Upper lobe of left lung (tissue), 4 donors: Measurements from ENCODE around the gene YJEFN3.

Experiments used
- EP300 ChIP-seq, 4 donors: sonication (generic); formaldehyde crosslinking; IDR thresholded peaks; one replicate each; pipeline ENCODE4 v1.5.1; 2017; ENCODE audit warnings: antibody characterized with exemption in 4 of 4, control low read depth in 2 of 4
- POLR2A ChIP-seq, 4 donors: fragments of 450-650 bp; IDR thresholded peaks; one replicate each; pipeline ENCODE4 v1.5.1; 2016 to 2017; ENCODE audit warnings: antibody characterized with exemption in 4 of 4, mild to moderate bottlenecking in 2 of 4
- POLR2AphosphoS5 ChIP-seq, 2 donors: sonication (generic); formaldehyde crosslinking; IDR thresholded peaks; one replicate each; pipeline ENCODE4 v1.5.1; 2017; ENCODE audit warnings: antibody characterized with exemption in 2 of 2
- TF ChIP-seq, protein P1 (sequence below), 6 experiments: fragments of 450-650 bp in 4 of 6; fragments of 200-600 bp in 2 of 6; sonication (generic) in 2 of 6; IDR thresholded peaks; one replicate each; pipeline ENCODE4 v1.5.1; 2016 to 2019; ENCODE audit warnings: antibody characterized with exemption in 6 of 6

DNA sequence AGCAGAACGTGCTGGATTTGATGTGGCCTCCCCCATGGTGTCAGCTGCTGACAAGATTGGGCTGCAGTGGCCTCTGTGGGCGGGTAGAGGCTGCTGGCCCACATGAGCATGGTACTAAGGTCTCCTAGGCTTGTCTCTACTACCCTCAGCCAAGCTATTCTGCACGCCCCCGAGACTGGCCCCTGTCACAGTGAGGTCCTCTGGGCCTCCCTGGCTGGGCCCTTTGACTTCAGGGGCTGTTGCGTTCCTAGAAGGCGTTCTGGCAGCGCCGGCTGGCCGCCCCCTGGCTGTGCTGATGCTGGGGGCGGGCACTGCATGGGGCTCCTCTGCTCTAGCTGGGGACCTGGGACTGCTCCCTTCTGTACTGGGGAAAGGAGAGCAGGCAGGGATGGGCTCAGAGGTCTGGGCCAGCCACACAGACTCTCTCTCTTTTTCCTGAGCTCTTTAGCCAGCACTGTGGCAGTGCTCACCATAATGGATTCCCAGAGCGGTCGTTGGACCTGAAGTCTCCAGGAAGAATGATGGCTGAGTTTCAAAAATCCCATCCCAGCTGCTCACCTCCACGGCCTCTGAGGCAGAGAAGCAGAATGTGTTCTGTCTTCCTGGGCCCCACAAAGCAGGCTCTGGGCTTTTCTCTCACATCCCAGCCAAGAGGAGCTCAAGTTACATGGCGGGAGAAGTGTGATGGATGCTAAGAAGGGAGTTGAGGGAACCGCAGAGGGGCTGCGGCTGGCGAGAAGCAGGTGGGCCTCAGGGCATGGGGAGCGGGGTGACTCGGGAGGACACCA is 45.7 kb upstream of the YJEFN3 start:
- TF ChIP-seq, protein P1, sequence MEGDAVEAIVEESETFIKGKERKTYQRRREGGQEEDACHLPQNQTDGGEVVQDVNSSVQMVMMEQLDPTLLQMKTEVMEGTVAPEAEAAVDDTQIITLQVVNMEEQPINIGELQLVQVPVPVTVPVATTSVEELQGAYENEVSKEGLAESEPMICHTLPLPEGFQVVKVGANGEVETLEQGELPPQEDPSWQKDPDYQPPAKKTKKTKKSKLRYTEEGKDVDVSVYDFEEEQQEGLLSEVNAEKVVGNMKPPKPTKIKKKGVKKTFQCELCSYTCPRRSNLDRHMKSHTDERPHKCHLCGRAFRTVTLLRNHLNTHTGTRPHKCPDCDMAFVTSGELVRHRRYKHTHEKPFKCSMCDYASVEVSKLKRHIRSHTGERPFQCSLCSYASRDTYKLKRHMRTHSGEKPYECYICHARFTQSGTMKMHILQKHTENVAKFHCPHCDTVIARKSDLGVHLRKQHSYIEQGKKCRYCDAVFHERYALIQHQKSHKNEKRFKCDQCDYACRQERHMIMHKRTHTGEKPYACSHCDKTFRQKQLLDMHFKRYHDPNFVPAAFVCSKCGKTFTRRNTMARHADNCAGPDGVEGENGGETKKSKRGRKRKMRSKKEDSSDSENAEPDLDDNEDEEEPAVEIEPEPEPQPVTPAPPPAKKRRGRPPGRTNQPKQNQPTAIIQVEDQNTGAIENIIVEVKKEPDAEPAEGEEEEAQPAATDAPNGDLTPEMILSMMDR (IDR thresholded peaks at IDR 0.05): no peak
- TF ChIP-seq EP300 (IDR thresholded peaks at IDR 0.05): no peak
- TF ChIP-seq POLR2A (IDR thresholded peaks at IDR 0.05): no peak
- TF ChIP-seq POLR2AphosphoS5 (IDR thresholded peaks at IDR 0.05): no peak
